ENCODE data around the gene ITPR2.

- TF ChIP-seq CTCF (conservative IDR thresholded peaks at IDR 0.05; ENCODE audit: low read length) (no peak), EZH2phosphoT487 (IDR thresholded peaks at IDR 0.05; ENCODE audit: borderline replicate concordance) (no peak)
Observed at GRCh38 chr12:26389343-26389742, 443.7 kb downstream of the ITPR2 start.

Measured in Loucy (cell line).